ENCODE results near the gene EML4.
"Not testable (repeated sequence)": the region's sequence is repeated elsewhere in the genome, so short reads cannot be mapped to it uniquely, and the experiment has no call there.

EML4 gene

DNA sequence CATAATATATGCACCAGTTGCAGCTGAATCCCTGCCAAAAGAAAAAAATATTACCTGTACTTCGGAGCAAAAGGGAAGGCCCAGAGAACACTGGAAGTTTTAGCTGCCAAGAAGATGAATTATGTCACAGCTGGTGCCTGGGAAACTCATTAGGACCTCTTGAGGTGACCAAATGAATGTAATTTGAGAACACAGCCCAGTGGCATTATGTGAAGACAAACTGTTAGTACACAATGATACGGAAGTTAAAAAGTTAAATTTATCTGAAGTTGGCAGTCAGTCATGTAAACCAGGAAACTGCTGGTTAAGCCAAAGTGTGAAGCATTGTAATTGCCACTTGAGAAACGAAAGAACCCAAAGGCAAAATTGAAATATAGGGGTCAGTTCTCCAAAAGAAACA is 80.7 kb downstream of the EML4 start:
- no peak for DNase-seq (ENCODE audit: low spot score)

DNA sequence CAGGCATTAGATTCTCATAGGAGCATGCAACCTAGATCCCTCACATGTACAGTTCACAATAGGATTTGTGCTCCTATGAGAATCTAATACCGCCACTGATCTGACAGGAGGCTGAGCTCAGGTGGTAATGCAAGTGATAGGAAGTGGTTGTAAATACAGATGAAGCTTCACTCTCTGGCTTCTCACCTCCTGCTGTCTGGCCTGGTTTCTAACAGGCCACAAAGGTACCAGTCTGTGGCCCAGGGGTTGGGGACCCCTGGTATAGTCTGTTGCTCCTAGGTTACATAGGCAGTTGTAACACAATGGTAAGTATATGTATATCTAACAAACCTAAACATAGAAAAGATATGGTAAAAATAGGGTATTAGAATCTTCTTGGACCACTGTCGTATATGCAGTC is 81.8 kb downstream of the EML4 start:
- DNase-seq (ENCODE audit: low spot score) = no peak

DNA sequence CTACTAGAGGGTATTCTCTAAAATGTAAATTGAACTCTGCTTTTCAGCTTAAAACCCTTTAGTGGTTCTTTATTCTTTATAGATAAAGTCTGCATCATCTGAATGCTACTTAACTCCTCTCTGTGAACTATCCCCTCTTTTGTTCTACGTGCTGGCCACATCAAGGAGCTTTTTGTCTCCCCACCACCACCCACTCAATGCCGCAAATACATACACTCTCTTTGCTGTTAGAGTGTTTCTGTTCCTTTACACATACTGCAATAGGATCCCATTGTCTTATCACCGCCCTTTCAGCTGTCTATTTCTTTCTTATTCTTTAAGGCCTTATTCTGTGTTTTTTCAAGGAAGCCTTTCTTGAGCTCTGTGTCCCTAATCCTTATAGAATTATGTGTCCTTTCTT is 83.3 kb downstream of the EML4 start:
- no peak for DNase-seq (ENCODE audit: low spot score)

DNA sequence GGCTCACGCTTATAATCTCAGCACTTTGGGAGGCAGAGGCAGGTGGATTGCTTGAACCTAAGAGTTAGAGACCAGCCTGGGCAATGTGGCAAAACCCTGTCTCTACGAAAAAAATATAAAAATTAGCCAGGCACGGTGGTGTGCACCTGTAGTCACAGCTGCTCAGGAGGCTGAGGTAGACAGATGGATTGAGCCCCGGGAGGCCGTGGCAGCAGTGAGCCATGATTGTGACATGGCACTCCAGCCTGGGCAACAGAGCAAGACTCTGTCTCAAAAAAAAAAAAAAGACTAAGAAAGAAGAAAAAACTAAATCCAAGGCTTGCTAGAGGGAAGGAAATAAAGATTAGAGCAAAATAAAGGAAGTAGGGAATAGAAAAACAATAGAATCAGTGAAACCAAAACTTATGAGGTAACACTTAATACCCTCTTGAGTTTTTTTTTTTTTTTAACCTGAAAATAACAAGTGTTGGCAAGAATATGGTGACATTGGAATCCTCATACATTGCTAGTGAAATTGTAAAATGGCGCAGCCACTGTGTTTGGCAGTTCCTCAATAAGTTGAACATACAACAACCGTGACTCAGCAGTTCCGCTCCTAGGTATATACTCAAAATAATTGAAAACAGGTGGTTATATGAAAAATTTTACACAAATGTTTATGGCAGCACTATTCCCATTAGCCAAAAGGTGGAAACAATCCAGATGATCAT is 85.2 kb downstream of the EML4 start:
- no peak for DNase-seq (ENCODE audit: low spot score)

DNA sequence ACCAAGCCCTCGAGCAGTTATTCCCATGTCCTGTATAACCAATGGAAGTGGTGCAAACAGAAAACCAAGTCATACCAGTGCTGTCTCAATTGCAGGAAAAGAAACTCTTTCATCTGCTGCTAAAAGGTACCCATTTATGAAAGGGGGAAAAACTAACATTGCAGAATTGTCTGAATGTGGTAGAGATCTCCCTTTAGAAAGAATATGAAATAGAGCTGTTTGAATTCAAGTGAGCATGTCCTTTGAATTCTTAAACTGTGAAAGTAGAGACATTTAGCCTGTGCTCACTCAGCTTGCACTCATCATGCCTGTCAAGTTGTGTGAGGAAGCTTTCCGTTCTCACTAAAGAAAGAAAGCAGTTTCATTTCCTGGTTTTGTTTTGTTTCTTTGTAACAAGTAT is 87.4 kb downstream of the EML4 start:
- no peak for DNase-seq (ENCODE audit: low spot score)

DNA sequence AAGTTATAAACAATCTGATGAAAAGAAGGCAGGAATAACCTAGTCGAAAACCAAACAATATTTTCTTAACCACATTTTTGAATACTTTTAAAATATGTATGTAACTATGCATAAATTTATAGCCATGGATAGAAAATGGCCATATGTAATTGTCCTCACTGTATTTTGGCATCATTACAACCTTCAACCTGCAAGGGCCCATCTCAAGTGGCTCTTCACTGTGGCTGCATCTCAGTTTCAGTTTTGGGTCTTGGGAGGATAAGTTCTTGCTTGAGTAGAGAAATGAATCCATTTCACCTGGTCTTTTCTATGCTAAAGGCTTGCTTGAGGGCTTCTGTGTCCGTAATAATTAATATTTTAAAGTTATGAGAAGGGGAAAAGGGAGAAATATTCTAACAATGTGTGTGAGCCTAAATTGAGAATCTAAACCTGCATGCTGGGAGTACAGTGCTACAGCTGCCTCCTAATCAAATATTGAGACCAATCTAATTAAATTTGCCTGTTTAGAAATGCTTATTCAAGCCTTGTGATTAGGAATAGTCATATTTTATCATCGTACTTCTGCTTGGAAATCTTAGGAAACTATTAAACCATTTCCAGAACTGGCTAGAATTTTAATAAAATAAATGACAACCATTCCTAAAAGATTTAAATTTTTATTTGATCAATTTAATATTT is 92.5 kb downstream of the EML4 start:
- DNase-seq (ENCODE audit: low spot score) = peak; percentile 23

DNA sequence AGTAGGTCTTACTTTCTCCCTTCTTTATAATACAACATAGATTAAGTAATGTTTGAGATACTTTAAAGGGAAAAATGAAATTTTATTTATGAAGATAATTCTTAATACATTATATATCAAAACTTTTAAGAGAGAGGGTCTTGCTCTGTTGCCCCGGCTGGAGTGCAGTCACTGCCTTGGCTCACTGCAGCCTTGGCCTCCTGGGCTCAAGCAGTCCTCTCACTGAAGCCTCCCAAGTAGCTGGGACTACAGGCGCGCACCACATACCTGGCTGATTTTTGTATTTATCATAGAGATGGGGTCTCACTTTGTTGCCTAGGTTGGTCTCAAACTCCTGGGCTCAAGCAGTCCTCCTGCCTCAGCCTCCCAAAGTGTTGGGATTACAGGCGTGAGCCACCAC is 97.1 kb downstream of the EML4 start:
- no peak for DNase-seq (ENCODE audit: low spot score)

DNA sequence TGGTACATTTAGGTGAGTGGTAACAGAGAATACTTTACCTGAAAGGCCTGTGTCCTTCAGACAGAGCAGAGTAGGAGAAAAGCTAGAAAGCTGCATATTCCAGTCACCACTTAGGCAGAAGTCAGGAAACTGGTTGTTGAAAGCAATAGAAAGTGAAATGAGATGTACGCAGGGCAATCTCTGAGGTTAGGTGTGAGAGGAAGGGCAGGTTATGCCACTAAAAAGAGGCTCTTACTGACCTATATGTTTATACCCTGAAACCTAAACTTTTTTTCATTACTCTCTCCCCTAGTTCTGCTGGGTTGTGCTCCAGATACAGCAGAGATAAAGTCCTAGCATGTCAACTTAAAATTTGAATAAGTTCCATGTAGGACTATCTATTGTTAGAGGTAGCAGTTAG is 98.4 kb downstream of the EML4 start:
- no peak for DNase-seq (ENCODE audit: low spot score)

DNA sequence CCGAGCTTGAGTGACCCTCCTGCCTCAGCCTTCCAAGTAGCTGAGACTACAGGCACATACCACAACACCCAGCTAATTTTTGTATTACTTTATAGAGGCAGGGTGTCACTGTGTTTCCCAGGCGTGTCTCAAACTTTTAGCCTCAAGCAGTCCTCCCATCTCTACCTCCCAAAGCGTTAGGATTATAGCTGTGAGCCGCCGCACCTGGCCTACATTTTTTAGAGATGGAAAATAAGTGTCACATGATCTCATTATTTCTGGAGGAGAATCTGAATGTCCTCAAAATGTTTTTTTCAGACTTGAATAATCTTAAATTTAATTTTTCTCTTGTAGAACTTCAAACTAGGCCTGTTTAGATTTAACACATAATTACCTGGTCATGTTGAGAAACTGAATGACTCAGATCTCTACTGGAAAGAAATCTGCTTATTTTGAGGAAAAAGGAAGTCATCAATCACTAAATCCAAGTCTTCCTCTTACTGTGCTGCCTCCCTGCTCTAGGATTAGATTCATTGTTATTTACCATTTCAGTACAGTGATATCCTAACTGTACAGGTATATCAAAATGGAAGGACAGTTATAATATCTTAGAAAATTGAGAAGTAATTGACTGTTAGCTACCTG is 99.5 kb downstream of the EML4 start:
- DNase-seq (ENCODE audit: low spot score) = no peak

DNA sequence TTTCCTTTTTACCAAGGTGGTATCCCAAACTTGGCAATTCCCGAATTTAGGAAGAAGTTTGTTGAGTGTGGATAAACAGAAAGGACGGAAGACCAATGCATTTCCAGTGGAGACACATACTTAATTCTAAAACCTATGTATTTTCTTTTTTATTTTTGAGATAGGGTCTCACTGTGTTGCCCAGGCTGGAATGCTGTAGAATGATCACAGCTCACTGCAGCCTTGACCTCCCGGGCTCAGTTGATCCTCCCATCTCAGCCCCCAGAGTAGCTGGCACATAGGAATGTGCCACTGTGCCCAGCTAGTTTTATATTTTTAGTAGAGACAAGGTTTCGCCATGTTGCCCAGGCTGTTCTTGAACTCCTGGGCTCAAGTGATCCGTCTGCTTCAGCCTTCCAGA is 101.6 kb downstream of the EML4 start:
- DNase-seq (ENCODE audit: low spot score) = no peak

DNA sequence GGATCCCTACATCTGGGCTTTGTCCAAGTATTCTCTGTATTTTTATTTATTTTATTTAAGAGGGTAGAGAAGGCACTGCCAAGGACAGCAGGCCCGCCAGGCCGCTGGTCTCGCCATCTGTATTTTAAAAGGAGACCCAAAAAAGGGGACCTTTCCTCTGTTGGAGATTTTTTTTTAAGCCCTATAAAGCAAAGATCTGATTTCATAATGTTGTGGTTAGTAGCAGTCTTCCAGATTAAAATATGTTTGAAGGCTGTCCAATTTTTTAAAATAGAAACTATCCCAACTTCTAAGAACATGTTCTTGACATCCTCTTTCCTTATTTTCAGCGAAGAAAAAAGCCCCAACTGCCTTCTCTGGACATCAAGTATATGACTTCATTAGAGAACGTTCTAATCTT is 102.1 kb downstream of the EML4 start:
- not testable (repeated sequence) for DNase-seq (ENCODE audit: low spot score)

DNA sequence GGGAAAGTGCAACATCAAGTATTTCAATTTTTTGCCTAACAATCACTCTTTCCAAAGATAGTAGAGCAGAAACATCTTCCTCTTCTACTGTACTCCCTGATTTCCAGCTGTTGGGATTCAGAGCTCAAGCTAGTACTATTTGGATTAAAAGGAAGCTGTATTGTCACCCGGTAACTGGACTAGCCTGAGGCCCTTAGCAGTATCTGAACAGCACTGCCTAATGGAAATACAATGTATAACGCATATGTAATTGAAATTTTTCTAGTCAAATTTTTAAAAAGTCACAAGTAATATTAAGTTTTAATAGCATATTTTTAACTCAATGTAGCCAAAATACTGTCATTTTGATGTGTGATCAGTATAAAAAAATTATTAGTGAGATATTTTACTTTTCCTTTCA is 105.7 kb downstream of the EML4 start:
- DNase-seq (ENCODE audit: low spot score) = no peak

DNA sequence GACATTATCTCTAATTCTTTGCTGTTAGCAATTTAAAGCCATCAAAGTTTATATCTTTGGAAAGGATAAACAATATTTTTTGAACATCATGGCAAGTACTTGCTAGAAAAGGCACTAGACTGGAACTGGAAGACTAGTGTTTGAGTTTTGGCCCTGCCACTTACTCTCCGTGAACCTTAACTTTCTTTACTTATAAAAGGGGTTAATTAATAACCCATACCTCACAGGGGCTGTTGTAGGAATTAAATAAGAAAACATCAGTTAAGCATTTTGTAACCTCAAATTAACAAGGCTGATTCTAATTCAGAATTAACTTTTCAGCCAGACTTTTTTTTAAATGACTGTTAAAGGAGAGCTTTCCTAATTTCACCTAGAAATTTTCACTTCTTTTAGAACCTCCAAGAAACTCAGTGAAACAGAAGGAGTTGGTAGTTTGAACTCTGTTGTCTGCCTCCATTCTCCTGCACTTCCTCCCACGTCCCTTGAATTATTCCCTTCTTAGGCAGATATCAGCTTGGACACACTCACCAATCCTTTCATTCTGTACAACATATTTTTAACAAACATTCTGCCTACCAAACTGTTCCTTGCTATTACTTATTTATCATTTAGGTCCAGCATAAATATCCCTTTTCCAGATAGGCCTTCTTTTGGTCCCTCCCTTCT is 112.4 kb downstream of the EML4 start:
- no peak for DNase-seq (ENCODE audit: low spot score)

DNA sequence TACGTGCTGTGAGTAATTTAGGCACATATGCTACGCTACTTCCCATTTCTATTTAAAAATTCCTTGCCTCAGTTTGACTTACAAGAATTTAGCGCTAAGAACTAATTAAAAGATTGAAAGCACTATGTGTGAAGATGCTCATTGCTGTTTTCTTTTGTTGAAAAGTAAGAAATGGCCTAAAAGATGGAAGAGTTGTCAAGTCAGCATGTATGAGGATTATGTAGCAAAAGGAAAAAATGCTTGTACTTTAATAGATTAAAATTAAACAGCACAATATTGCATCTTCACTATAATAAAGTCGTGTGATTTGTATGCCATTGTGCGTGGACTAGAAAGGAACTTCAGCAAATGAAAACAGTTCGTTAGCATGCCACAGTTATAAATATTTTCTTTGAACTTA is 114.9 kb downstream of the EML4 start:
- no peak for DNase-seq (ENCODE audit: low spot score)

DNA sequence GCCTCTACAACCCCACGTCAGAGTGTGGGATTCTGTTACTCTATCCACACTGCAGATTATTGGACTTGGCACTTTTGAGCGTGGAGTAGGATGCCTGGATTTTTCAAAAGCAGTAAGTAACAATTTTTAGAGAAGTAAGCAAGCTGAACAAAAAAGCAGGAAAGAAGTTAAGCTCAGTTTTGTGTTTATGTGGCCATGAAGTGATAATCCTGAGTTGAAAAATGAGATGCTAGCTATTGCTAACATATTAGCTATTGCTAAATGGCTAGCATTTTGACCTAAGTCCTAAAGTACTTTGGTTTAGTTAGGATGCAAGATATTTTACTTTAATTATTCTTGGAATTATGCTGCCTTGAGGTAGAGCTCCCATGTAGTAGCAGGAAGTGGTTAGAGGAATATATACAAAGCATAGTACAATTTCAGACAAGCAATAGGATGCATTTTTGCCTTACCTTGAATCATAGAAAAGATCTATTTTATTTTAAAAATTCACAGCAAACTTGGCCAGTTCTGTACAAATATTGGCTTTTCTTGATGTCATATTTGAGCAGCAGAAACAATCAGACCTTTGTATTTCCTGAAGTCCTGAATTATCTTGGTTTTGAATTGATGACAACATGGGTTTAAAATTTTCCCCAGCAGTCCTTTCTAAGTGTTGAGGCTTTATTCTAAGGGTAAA is 117.3 kb downstream of the EML4 start:
- DNase-seq (ENCODE audit: low spot score) = no peak

DNA sequence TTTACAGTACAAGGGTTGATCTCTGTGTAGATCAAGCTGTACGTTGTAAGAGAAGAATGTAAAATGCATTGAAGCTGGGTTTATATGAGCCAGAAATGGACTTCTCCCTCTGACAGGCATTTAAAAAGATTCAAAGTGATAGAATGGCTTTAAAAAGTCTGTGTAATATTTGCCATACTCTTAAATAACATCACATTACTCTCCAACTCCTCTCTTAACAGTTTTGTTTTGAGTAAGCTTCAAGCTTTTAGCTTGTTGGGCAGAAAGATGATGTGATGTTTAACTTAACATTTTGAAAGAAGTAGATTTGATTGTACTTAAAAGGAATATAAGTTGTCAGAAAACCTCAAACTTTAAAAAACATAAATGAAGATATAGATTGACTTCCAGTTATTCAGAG is 119.7 kb downstream of the EML4 start:
- no peak for DNase-seq (ENCODE audit: low spot score)

DNA sequence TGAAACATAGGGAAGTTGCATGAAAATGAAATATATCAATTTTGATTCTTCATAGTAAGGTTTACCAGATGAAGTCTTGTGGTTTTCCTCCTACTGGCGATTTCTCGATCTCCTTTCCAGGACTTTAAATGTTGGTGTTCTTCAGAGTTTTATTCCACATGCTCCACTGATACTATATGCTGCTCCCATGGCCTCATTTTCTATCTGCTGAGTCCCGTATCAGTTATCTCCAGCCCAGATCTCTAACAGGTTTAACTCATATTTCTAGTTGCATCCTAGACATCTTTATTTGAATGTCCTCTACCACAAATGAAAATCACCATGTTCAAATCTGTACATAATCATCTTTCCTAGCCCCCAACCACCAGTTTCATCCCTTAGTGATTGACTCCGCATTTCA is 120.1 kb downstream of the EML4 start:
- DNase-seq (ENCODE audit: low spot score) = no peak

DNA sequence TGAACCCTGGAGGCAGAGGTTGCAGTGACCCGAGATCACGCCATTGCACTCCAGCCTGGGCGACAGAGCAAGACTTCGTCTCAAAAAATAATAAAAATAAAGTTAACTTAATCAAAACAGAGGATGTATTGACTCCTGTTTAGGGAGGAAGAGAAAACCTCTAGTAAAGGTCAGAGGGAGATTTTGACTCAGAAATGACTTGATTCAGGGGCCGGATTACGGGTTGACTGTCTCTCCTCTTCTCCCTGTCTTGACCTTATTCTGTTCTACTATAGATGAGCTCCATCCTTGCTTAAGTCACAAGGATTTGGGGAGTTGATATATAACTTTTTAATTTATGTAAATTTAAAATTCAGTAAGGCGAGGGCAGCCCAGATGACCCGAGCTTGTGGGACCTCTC is 120.9 kb downstream of the EML4 start:
- no peak for DNase-seq (ENCODE audit: low spot score)

DNA sequence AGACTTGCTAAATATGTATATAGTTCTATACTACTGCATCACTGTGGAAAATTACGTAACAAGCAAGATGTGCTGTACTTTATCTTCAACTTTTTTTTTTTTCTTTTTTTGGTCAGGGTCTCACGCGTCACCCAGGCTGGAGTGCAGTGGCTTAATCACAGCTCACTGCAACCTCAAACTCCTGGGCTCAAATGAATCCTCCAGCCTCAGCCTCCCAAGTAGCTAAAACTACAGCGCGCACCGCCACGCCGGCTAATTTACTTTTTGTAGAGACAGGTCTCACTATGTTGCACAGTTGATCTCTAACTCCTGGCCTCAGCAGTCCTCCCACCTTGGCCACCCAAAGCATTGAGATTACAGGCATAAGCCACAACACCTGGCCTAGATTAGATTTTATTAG is 123.9 kb downstream of the EML4 start:
- DNase-seq (ENCODE audit: low spot score) = no peak

DNA sequence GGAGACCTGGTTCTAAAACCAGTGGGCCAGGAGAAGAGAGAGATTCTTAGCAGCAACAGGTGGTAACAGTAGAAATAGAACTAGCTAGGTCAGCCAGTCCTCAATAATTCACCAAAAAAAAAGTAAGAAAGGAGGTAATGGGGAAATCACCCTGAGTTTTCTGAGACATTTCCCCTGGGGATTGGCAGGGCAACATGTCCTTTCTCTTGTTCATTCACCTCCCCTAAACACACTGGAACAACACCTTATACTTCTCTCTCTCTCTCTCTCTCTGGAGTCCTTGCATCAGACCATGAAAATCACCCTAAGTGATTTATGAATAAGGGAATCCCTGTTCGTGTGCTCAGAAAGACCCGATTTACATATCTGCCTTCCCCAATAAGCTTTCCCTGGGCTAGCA is 127.1 kb downstream of the EML4 start:
- DNase-seq (ENCODE audit: low spot score) = no peak

DNA sequence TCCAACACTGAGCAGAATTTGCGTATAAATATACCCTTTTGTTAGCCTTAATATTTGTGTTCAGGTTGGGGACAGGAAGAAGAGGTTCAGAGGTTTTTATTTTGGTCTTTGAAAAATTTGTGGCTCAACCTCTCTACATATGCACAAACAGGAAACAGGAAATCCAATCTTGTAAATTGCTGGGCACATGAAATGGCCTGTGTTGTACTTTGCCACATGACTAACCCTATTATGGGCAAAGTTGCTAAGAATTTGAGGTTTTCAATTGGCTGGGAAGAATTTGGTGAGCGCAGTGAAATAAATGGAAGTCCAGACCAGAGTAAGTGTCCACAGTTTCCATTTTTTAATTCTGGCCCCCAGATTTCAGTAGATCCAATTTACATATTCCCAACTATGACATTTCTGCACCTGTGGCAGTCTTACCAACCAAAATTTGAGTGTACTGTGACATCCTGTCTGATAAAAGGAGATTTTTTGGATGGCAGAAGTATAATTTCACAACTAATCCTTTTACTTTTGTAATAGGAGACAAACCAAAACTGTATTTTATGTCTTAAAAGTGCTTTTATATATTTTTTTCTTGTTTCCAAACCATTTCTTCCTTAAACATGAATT is 128.3 kb downstream of the EML4 start:
- DNase-seq (ENCODE audit: low spot score) = no peak

DNA sequence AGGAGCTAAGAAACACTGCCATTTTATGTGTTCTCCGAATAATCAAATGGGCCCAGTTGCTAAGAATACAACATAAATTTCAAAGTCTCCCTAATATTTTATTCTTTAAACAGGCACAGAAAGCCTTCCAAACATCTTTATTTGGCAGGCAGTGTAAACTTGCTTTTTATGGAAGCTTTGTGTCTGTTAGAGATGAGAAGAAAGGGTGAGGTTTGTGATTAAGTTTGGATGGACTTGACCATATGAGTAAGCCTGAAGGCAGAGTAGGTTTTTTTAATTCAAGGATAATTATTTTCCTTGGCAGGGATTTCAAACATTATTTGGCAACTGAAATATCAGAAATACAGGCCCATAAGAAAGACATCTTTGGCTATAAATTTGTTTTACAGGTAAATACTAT is 129.0 kb downstream of the EML4 start:
- DNase-seq (ENCODE audit: low spot score) = no peak

Measured in SK-N-DZ (cell line).